ENCODE measurements around the gene THAP10.
"Not testable (repeated sequence)": the region's sequence is repeated elsewhere in the genome, so short reads cannot be mapped to it uniquely, and the experiment has no call there.

THAP10 gene

DNA sequence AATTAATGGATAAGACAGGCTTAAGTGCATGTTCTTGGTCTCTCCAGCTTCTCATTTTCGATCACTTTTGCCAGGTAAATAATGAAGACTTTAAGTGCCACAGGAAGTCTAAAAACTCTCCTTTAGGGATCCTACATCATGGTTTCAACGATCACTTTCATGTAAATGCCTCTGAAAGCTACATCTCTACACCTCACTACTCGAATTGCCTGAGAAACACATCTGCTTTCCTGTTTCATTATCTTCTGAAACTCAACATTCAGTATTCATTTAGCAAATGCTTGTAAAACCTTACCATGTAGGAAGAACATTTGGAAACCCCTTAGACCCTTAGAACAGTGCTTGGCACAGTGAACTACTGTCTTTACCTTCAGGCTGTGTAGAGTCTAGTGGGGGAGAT, 16.2 kb downstream of the THAP10 start:
- H3K4me1 ChIP-seq (ENCODE audit: control insufficient read depth, low read length) = no peaks in the 10 kb centered on the region
- TF ChIP-seq EZH2phosphoT487 (IDR thresholded peaks at IDR 0.05; ENCODE audit: borderline replicate concordance, low read length) = no peak
- TF ChIP-seq CTCF (IDR thresholded peaks at IDR 0.05; ENCODE audit: low read depth, low read length, poor library complexity, severe bottlenecking) = no peak
- no peak overlapping the region for H3K4me3 ChIP-seq (ENCODE audit: low read length)
- H3F3A ChIP-seq (ENCODE audit: control insufficient read depth, insufficient read depth) = no peaks in the 10 kb centered on the region
- peaks cover 8% of the 10 kb centered on the region; the same call in 1 of the 2 replicates for H3K27me3 ChIP-seq (ENCODE audit: control insufficient read depth, low read length)
- no peaks in the 10 kb centered on the region; the same call in 1 of the 2 replicates for H3K9me3 ChIP-seq (ENCODE audit: control insufficient read depth, insufficient read depth, low read length)
- H3K36me3 ChIP-seq (ENCODE audit: control insufficient read depth, low read length) = no peaks in the 10 kb centered on the region
- H3K9me2 ChIP-seq (replicated peaks; ENCODE audit: control insufficient read depth, low read length) = no peaks in the 10 kb centered on the region
- no peaks in the 10 kb centered on the region for H3K79me2 ChIP-seq (ENCODE audit: control insufficient read depth, low read length)
- no peaks in the 10 kb centered on the region for H4K20me1 ChIP-seq (ENCODE audit: control insufficient read depth, insufficient read depth, low read depth, low read length)
- H3K4me2 ChIP-seq (ENCODE audit: low read length) = no peak overlapping the region
- no peak overlapping the region for H3K27ac ChIP-seq (ENCODE audit: low read depth, low read length)

DNA sequence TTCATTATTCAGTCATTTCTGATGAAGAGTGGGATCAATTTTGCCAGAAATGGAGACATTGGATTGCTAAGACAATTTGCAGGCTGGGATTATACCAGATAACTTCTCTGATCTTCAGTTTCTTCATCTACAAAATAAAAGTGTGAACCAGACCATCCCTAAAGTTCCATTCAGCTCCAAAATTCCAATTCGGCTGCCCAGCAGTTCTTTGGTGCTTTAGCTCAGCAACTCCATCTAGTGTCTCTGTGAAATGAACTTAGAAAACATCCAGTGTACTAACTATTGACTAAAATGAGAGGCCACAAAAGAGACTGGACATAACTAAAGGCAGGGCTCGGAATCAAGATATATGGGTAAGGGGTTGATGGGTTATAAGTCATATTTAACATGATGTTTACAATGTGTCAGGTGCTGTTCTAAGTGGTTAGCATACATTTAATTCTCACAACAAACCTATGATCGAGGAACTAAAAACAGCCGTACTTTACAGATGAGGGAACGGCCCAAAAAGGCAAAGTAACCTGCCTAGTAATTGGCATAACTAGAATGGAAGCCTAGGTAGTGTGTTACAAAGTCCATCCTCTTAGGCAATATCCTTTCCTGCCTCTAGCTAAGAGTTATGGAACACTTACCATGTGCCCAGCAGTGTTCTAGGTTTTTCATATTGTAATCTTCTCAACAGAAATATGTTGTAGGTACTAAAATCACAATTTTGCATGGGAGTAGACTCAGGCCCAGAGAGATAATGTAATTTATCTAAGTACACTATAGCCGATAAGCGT, 17.0 kb downstream of the THAP10 start:
- Histone ChIP-seq H3K27ac (ENCODE audit: low read depth, low read length) (no peak overlapping the region), H3K79me2 (ENCODE audit: control insufficient read depth, low read length) (no peaks in the 10 kb centered on the region), H3K9me3 (ENCODE audit: control insufficient read depth, insufficient read depth, low read length) (no peaks in the 10 kb centered on the region; the same call in 1 of the 2 replicates), H3K4me3 (ENCODE audit: low read length) (no peak overlapping the region), H3K4me2 (ENCODE audit: low read length) (no peak overlapping the region), H3K27me3 (ENCODE audit: control insufficient read depth, low read length) (peaks cover 8% of the 10 kb centered on the region; the same call in 1 of the 2 replicates), H4K20me1 (ENCODE audit: control insufficient read depth, insufficient read depth, low read depth, low read length) (no peaks in the 10 kb centered on the region), H3K4me1 (ENCODE audit: control insufficient read depth, low read length) (no peaks in the 10 kb centered on the region), H3F3A (ENCODE audit: control insufficient read depth, insufficient read depth) (no peaks in the 10 kb centered on the region), H3K9me2 (replicated peaks; ENCODE audit: control insufficient read depth, low read length) (no peaks in the 10 kb centered on the region), H3K36me3 (ENCODE audit: control insufficient read depth, low read length) (no peaks in the 10 kb centered on the region)
- no peak for TF ChIP-seq EZH2phosphoT487 (IDR thresholded peaks at IDR 0.05; ENCODE audit: borderline replicate concordance, low read length)
- TF ChIP-seq CTCF (IDR thresholded peaks at IDR 0.05; ENCODE audit: low read depth, low read length, poor library complexity, severe bottlenecking) = no peak

DNA sequence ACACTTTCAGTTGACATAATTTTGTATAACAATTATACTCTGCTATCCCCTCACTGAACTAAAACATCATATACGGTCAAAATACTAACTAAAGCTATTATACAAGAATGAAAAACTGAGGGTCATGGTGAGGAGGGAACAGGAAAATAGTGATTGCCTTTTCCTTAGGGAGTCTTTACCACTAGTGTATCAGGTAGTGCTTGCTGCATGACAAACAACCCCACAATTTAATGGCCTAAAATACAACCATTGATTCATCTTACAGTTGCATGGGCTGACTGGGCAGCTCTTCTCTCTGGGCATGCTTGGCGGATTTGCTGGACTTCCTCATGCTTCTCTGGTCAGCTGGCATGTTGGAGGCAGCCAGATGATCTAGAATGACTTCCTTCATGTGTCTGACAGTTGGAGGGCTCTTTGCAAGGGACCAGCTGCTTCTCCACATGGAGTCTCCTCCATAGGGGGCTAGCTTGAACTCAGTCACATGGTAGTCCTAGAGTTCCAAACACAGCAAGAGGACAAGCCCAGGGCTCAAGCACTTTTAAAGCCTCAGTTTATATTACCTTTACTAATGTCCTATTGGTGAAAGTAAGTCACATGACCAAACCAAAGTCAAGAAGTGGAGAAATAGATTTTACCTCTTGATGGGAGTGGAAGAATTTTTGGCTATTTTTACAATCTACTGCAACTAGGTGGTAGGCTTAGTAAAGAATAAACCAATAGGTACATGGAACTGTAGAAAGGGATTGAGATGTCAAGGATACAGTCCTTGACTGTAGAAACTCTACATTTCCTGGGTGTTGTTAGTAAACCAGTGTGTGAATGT, 18.8 kb downstream of the THAP10 start:
- Histone ChIP-seq H3K27ac (ENCODE audit: low read depth, low read length) (no peak overlapping the region), H3K27me3 (ENCODE audit: control insufficient read depth, low read length) (peaks cover 8% of the 10 kb centered on the region; the same call in 1 of the 2 replicates), H3K36me3 (ENCODE audit: control insufficient read depth, low read length) (no peaks in the 10 kb centered on the region)

GRCh38 chr15:70871490-70871889, 20.7 kb downstream of the THAP10 start:
- H3K4me3 ChIP-seq (ENCODE audit: low read length); H3K79me2 ChIP-seq (ENCODE audit: control insufficient read depth, low read length); H3K27me3 ChIP-seq (ENCODE audit: control insufficient read depth, low read length); H3K9me3 ChIP-seq (ENCODE audit: control insufficient read depth, insufficient read depth, low read length); H3K36me3 ChIP-seq (ENCODE audit: control insufficient read depth, low read length); H3F3A ChIP-seq (ENCODE audit: control insufficient read depth, insufficient read depth); H3K4me1 ChIP-seq (ENCODE audit: control insufficient read depth, low read length); H3K9me2 ChIP-seq (replicated peaks; ENCODE audit: control insufficient read depth, low read length); H4K20me1 ChIP-seq (ENCODE audit: control insufficient read depth, insufficient read depth, low read depth, low read length); H3K4me2 ChIP-seq (ENCODE audit: low read length); H3K27ac ChIP-seq (ENCODE audit: low read depth, low read length): not testable (repeated sequence)

More for the DNA sequence above, 18.8 kb downstream of the THAP10 start:
- H3K9me3 ChIP-seq (ENCODE audit: control insufficient read depth, insufficient read depth, low read length) = no peaks in the 10 kb centered on the region; the same call in 1 of the 2 replicates
- no peaks in the 10 kb centered on the region for H3K79me2 ChIP-seq (ENCODE audit: control insufficient read depth, low read length)
- no peak overlapping the region for H3K4me3 ChIP-seq (ENCODE audit: low read length)
- H3K4me2 ChIP-seq (ENCODE audit: low read length) = no peak overlapping the region
- no peaks in the 10 kb centered on the region for H4K20me1 ChIP-seq (ENCODE audit: control insufficient read depth, insufficient read depth, low read depth, low read length)
- no peaks in the 10 kb centered on the region for H3F3A ChIP-seq (ENCODE audit: control insufficient read depth, insufficient read depth)
- no peak for TF ChIP-seq EZH2phosphoT487 (IDR thresholded peaks at IDR 0.05; ENCODE audit: borderline replicate concordance, low read length)
- TF ChIP-seq CTCF (IDR thresholded peaks at IDR 0.05; ENCODE audit: low read depth, low read length, poor library complexity, severe bottlenecking) = no peak
- H3K9me2 ChIP-seq (replicated peaks; ENCODE audit: control insufficient read depth, low read length) = no peaks in the 10 kb centered on the region
- no peaks in the 10 kb centered on the region for H3K4me1 ChIP-seq (ENCODE audit: control insufficient read depth, low read length)

All from DOHH2 (cell line).